MV-4-11 (cell line): Measurements from ENCODE around the gene OR2A2.

Source experiments
- DNase-seq: peaks from one replicate; lab custom pipeline; 2025; lab: John Stamatoyannopoulos, UW

OR2A2 gene

GRCh38 chr7:144142187-144142586 is 32.8 kb downstream of the OR2A2 start:
- no peak for DNase-seq

- DNase-seq: no peak
These were observed 35.0 kb downstream of the OR2A2 start for GRCh38 chr7:144144426-144144825.

- no peak for DNase-seq
These were observed 38.9 kb downstream of the OR2A2 start for GRCh38 chr7:144148224-144148827.

- no peak for DNase-seq
These were observed 49.5 kb downstream of the OR2A2 start for GRCh38 chr7:144158861-144159260.
